ENCODE data around the gene WDR6. TPM values are rescaled to one million over a fixed set of nuclear protein-coding genes. Genes with fewer than 3 reads are reported as not detected.

WDR6 gene
- total RNA-seq, 1 experiment from 2014 or later, result 138 TPM

DNA sequence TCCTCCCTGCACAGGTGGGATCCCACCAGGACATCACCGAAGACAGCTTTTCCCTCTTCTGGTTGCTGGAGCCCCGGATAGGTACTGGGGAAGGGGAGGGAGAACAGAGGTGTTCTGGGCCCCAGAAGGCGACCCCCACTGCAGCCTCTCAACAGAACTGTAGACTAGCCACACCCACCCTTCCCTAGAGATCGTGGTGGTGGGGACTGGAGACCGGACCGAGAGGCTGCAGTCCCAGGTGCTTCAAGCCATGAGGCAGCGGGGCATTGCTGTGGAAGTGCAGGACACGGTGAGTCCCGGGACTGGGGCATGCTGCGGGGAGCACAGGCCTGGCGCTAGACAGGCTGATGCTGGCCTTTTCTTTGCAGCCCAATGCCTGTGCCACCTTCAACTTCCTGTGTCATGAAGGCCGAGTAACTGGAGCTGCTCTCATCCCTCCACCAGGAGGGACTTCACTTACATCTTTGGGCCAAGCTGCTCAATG is 15.5 kb downstream of the WDR6 start:
- no TSS peak for BruUV-seq (replicated peaks)
- TF ChIP-seq, protein P1, sequence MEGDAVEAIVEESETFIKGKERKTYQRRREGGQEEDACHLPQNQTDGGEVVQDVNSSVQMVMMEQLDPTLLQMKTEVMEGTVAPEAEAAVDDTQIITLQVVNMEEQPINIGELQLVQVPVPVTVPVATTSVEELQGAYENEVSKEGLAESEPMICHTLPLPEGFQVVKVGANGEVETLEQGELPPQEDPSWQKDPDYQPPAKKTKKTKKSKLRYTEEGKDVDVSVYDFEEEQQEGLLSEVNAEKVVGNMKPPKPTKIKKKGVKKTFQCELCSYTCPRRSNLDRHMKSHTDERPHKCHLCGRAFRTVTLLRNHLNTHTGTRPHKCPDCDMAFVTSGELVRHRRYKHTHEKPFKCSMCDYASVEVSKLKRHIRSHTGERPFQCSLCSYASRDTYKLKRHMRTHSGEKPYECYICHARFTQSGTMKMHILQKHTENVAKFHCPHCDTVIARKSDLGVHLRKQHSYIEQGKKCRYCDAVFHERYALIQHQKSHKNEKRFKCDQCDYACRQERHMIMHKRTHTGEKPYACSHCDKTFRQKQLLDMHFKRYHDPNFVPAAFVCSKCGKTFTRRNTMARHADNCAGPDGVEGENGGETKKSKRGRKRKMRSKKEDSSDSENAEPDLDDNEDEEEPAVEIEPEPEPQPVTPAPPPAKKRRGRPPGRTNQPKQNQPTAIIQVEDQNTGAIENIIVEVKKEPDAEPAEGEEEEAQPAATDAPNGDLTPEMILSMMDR (IDR thresholded peaks at IDR 0.05; ENCODE audit: unreplicated experiment), result no peak
- no peak for DNase-seq
- no peaks in the 10 kb centered on the region for H3K9me3 Mint-ChIP-seq (ENCODE audit: low read depth, unreplicated experiment)
- peak overlapping the region; percentile 74 for H3K4me3 Mint-ChIP-seq (ENCODE audit: low read depth, unreplicated experiment)
- peaks cover 8% of the 10 kb centered on the region for H3K4me1 Mint-ChIP-seq (ENCODE audit: low read depth, unreplicated experiment)
- H3K27ac Mint-ChIP-seq (ENCODE audit: unreplicated experiment), result peak overlapping the region; percentile 73
- CTCF ChIA-PET, result interaction anchor here (0.8 to 2.0 kb wide), 2 partner anchors 9 to 15 kb away, joined by 4 to 8 read pairs; partner anchors contain the start of gene WDR6
- intact Hi-C loops (cut with micrococcal nuclease; ENCODE audit: unreplicated experiment), result no loop called here
- H3K27me3 Mint-ChIP-seq (ENCODE audit: unreplicated experiment), result no peaks in the 10 kb centered on the region
- H3K36me3 Mint-ChIP-seq (ENCODE audit: insufficient read depth, unreplicated experiment), result peaks cover 98% of the 10 kb centered on the region

DNA sequence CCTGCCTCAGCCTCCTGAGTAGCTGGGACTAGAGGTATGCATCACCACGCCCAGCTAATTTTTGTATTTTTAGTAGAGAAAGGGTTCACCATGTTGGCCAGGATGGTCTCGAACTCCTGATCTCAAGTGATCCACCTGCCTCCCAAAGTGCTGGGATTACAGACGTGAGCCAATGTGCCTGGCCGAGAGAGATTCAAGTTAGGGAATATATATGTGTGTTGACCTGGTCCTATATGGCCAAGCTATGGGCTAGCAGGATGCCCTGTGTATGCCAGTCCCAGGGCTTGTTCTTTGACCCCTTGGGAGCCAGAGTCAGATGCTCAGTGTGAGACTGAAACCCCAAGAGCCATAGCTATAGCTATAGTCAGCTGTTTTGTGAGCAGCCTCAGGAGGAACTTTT is 16.6 kb downstream of the WDR6 start:
- Mint-ChIP-seq H3K36me3 (ENCODE audit: insufficient read depth, unreplicated experiment) (peaks cover 98% of the 10 kb centered on the region), H3K4me1 (ENCODE audit: low read depth, unreplicated experiment) (peaks cover 18% of the 10 kb centered on the region), H3K9me3 (ENCODE audit: low read depth, unreplicated experiment) (no peaks in the 10 kb centered on the region), H3K27me3 (ENCODE audit: unreplicated experiment) (no peaks in the 10 kb centered on the region), H3K4me3 (ENCODE audit: low read depth, unreplicated experiment) (peak overlapping the region; percentile 74), H3K27ac (ENCODE audit: unreplicated experiment) (no peak overlapping the region)
- TF ChIP-seq, protein P1 (IDR thresholded peaks at IDR 0.05; ENCODE audit: unreplicated experiment), result no peak
- intact Hi-C loops (cut with micrococcal nuclease; ENCODE audit: unreplicated experiment), result no loop called here
- no peak for DNase-seq
- no TSS peak for BruUV-seq (replicated peaks)
- CTCF ChIA-PET, result no interaction called here

DNA sequence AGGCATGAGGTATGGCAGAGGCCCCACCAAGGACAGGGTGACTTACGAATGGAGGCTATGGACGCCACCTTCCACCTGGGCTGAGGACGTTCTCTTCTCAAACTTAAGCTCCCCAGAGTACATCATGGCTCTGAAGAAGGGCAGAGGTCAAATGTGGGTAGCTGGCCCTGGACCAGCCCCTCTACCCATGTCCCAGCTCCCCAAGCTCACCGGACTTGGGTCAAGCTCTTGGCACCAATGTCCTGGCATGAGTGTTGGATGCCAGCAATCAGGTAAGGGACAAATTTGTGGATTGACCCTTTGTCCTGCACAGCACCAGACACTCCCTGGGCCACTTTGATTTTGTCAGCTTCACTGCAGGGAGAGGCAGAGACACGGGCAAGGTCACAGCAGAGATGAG is 17.3 kb downstream of the WDR6 start:
- no peaks in the 10 kb centered on the region for H3K27me3 Mint-ChIP-seq (ENCODE audit: unreplicated experiment)

DNA sequence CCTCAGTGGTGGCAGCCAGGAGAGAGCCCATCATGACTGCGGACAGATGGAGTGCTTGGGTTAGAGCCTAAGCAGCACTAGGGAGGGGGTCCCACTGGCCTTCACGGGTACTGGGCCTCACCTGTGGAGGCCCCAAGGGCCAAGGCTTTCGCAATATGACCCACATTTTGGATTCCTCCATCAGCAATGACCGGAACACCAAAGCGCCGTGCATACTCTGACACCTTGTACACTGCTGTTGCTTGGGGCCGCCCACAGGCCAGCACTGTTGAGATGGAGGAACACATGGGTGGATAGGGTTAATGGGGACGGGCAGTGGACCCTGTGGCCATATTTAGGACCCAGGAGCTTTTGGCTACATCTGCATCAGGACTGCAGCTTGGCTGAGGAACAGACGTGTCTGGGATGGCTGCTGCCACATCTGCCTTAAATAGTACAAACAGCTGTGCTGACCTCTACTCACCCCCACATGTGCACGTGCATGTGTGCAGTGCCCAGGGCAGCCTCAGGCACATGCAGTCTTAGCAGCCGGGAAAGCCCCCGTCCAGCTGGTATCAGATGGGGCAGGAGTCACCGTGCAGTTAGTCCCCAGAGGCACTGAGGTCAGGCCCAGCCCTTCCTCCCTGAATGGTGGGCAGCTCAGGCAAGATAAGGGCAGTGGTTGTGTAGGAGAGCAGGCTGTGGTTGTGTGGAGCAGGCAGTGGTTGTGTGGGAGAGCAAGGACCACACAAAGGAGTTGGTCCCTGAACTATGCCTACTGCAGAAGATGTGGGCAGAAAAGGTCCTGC is 18.0 kb downstream of the WDR6 start:
- Mint-ChIP-seq H3K4me3 (ENCODE audit: low read depth, unreplicated experiment) (no peak overlapping the region), H3K4me1 (ENCODE audit: low read depth, unreplicated experiment) (peaks cover 28% of the 10 kb centered on the region), H3K9me3 (ENCODE audit: low read depth, unreplicated experiment) (no peaks in the 10 kb centered on the region), H3K27me3 (ENCODE audit: unreplicated experiment) (no peaks in the 10 kb centered on the region), H3K27ac (ENCODE audit: unreplicated experiment) (peak overlapping the region; percentile 29), H3K36me3 (ENCODE audit: insufficient read depth, unreplicated experiment) (peaks cover 97% of the 10 kb centered on the region)
- intact Hi-C loops (cut with micrococcal nuclease; ENCODE audit: unreplicated experiment), result no loop called here
- TF ChIP-seq, protein P1 (IDR thresholded peaks at IDR 0.05; ENCODE audit: unreplicated experiment), result no peak
- BruUV-seq (replicated peaks), result no TSS peak
- CTCF ChIA-PET, result interaction anchor here (0.6 kb wide), 1 partner anchor 420 kb away, joined by 3 read pairs; no protein-coding TSS in a partner anchor
- no peak for DNase-seq

More for the DNA sequence above, 17.3 kb downstream of the WDR6 start:
- TF ChIP-seq, protein P1 (IDR thresholded peaks at IDR 0.05; ENCODE audit: unreplicated experiment), result no peak
- H3K36me3 Mint-ChIP-seq (ENCODE audit: insufficient read depth, unreplicated experiment), result peaks cover 99% of the 10 kb centered on the region
- intact Hi-C loops (cut with micrococcal nuclease; ENCODE audit: unreplicated experiment), result no loop called here
- peaks cover 24% of the 10 kb centered on the region for H3K4me1 Mint-ChIP-seq (ENCODE audit: low read depth, unreplicated experiment)
- no peak overlapping the region for H3K27ac Mint-ChIP-seq (ENCODE audit: unreplicated experiment)
- CTCF ChIA-PET, result no interaction called here
- no peak overlapping the region for H3K4me3 Mint-ChIP-seq (ENCODE audit: low read depth, unreplicated experiment)
- no TSS peak for BruUV-seq (replicated peaks)
- no peaks in the 10 kb centered on the region for H3K9me3 Mint-ChIP-seq (ENCODE audit: low read depth, unreplicated experiment)
- DNase-seq, result no peak
